22Rv1 (cell line): ENCODE data around the gene HMGB2.

Experiments used
- CTCF ChIP-seq: fragments of 450-650 bp; IDR thresholded peaks from 2 replicates; pipeline ENCODE4 v1.5.1; 2017; ENCODE audit warnings: mild to moderate bottlenecking
- ZFX ChIP-seq: fragments of 450-650 bp; IDR thresholded peaks from 2 replicates; pipeline ENCODE4 v1.6.1; 2017; ENCODE audit warnings: antibody characterized with exemption, borderline replicate concordance

GRCh38 chr4:173318648-173319211 is 15.4 kb downstream of the HMGB2 start:
- TF ChIP-seq CTCF (no peak; the same call in 1 of the 2 replicates), ZFX (no peak)
